A673 (cell line): ENCODE data around the gene TENT5A.

Source experiments
- CTCF ChIP-seq: fragments of 300-800, 200-600 bp; sonication (generic); conservative IDR thresholded peaks from 2 replicates; pipeline ENCODE4 v1.5.1; 2017; ENCODE audit warnings: low read depth, mild to moderate bottlenecking, antibody characterized with exemption, low read length, moderate library complexity, mixed read lengths
- EZH2 ChIP-seq: fragments of 200-600 bp; sonication (generic); IDR thresholded peaks from 2 replicates; pipeline ENCODE4 v1.6.1; 2017; ENCODE audit warnings: borderline replicate concordance, low read depth, mild to moderate bottlenecking, mixed read lengths, antibody characterized with exemption, low read length; ENCODE audit not compliant: poor library complexity, severe bottlenecking

- TF ChIP-seq CTCF (no peak), EZH2 (no peak)
These were observed 3.1 kb upstream of the TENT5A start for GRCh38 chr6:81755551-81755950.
